K562 (cell line): Measurements from ENCODE around the gene ANKFN1. TPM values are rescaled to one million over a fixed set of nuclear protein-coding genes. Genes with fewer than 3 reads are reported as not detected.

ENCODE experiments used
- ATAC-seq: fragments of 200-7000 bp; cut with Tn5 transposase; 3 replicates; pipeline ENCODE4 v1.9.1; 2020; ENCODE audit warnings: moderate library complexity
- BruUV-seq: library from RNA; stranded (reverse); fragments of 400-500 nt; replicated peaks from 2 replicates; lab custom pipeline; 2021; lab: Mats Ljungman, UMichigan
- CTCF ChIA-PET: fragments of 300-600 bp; formaldehyde crosslinking; extraction: SDS; loops from one replicate; lab custom pipeline; 2021; ENCODE audit warnings: low intra/inter-chr PET ratio; lab: Yijun Ruan, JAX
- POLR2A ChIA-PET: fragments of 300-600, 350-650 bp; sonication (Branson Sonifier 250); formaldehyde crosslinking; extraction: SDS; loops from one replicate; lab custom pipeline; 2021; ENCODE audit warnings: antibody characterized with exemption, inconsistent platforms; lab: Yijun Ruan, JAX
- DNase-seq, 4 experiments: peaks; one replicate each; pipeline versions ENCODE4 v3.0.0 to v3.0.0-alpha.2; 2011 to 2018; ENCODE audit warnings: low spot score in 3 of 4, mixed read lengths in 3 of 4; ENCODE audit errors: extremely low read depth in 1 of 4
- FAIRE-seq: peaks from 2 replicates; lab custom pipeline; 2011; peaks lifted over from hg19 to GRCh38; lab: Jason Lieb, UNC
- H2AFZ ChIP-seq: 2 replicates; pipeline ENCODE4 v1.6.0; 2011; ENCODE audit warnings: low read depth, low read length, control low read depth, inconsistent platforms
- H3K27ac ChIP-seq: fragments of 200-600 bp; 3 replicates; pipeline ENCODE4 v1.8.0; 2011; ENCODE audit warnings: low read depth, mild to moderate bottlenecking, control low read depth, inconsistent platforms, low read length, moderate library complexity, mixed read lengths; ENCODE audit errors: extremely low read depth
- H3K27me3 ChIP-seq, 2 experiments: fragments of 300-600 bp in 1 of 2; 2 replicates in 1 of 2; 3 replicates in 1 of 2; pipeline versions ENCODE4 v1.6.0 to v1.8.0; 2011; ENCODE audit warnings: inconsistent platforms in 2 of 2, low read length in 2 of 2, mild to moderate bottlenecking in 1 of 2, mixed read lengths in 1 of 2, moderate library complexity in 1 of 2; ENCODE audit not compliant: control insufficient read depth in 2 of 2, insufficient read depth in 2 of 2
- H3K36me3 ChIP-seq: fragments of 300-600 bp; 3 replicates; pipeline ENCODE4 v1.8.0; 2011; ENCODE audit warnings: mild to moderate bottlenecking, low read length, inconsistent platforms; ENCODE audit not compliant: control insufficient read depth, insufficient read depth
- H3K4me1 ChIP-seq, 2 experiments: fragments of 200-600 bp in 1 of 2; replicated peaks in 1 of 2; 2 replicates in 1 of 2; 3 replicates in 1 of 2; pipeline versions ENCODE4 v1.5.1 to v1.8.0; 2011; ENCODE audit warnings: inconsistent platforms in 2 of 2, low read length in 2 of 2, mild to moderate bottlenecking in 1 of 2, mixed read lengths in 1 of 2, moderate library complexity in 1 of 2; ENCODE audit not compliant: control insufficient read depth in 2 of 2, insufficient read depth in 2 of 2
- H3K4me2 ChIP-seq: 2 replicates; pipeline ENCODE4 v1.6.1; 2011; ENCODE audit warnings: low read length, control low read depth, inconsistent platforms, mixed read lengths; ENCODE audit not compliant: insufficient read depth
- H3K4me3 ChIP-seq: fragments of 200-600 bp; sonication (generic), shearing (Covaris generic); 2 replicates; pipeline ENCODE4 v1.5.1; 2016; ENCODE audit warnings: control low read depth, inconsistent platforms
- H3K79me2 ChIP-seq: fragments of 200-600 bp; 3 replicates; pipeline ENCODE4 v1.8.0; 2011; ENCODE audit warnings: low read length, inconsistent platforms; ENCODE audit not compliant: control insufficient read depth, insufficient read depth
- H3K9ac ChIP-seq, 2 experiments: 2 replicates each; pipeline versions ENCODE4 v1.6.0 to v1.6.1; 2011; ENCODE audit warnings: low read depth in 2 of 2, low read length in 2 of 2, control low read depth in 1 of 2, inconsistent platforms in 1 of 2, mild to moderate bottlenecking in 1 of 2, mixed read lengths in 1 of 2; ENCODE audit not compliant: insufficient read depth in 1 of 2
- H3K9me1 ChIP-seq: one replicate; pipeline ENCODE4 v1.6.0; 2011; ENCODE audit warnings: inconsistent platforms, mild to moderate bottlenecking, low read length, moderate library complexity; ENCODE audit not compliant: control insufficient read depth, insufficient read depth
- H3K9me3 ChIP-seq: replicated peaks from 2 replicates; pipeline ENCODE4 v1.5.1; 2011; ENCODE audit warnings: low read depth, low read length, inconsistent platforms; ENCODE audit not compliant: control insufficient read depth, insufficient read depth
- H4K20me1 ChIP-seq: replicated peaks from 2 replicates; pipeline ENCODE4 v1.6.1; 2011; ENCODE audit warnings: low read length, inconsistent platforms, mixed read lengths; ENCODE audit not compliant: control insufficient read depth, insufficient read depth
- AFF1 ChIP-seq, 2 experiments: fragments of 450-650 bp; IDR thresholded peaks; 2 replicates each; pipeline ENCODE4 v1.6.1; 2018; ENCODE audit warnings: mild to moderate bottlenecking in 2 of 2, low read depth in 1 of 2; ENCODE audit not compliant: partially characterized antibody in 2 of 2
- ARID2 ChIP-seq: fragments of 450-650 bp; IDR thresholded peaks from 2 replicates; pipeline ENCODE4 v1.6.1; 2017; ENCODE audit warnings: antibody characterized with exemption, mild to moderate bottlenecking
- FOXK2 ChIP-seq, 2 experiments: fragments of 450-650 bp; IDR thresholded peaks in 1 of 2; conservative IDR thresholded peaks in 1 of 2; 2 replicates each; pipeline ENCODE4 v1.6.1; 2016; ENCODE audit warnings: low read depth in 2 of 2, mild to moderate bottlenecking in 1 of 2
- HNRNPH1 ChIP-seq: fragments of 200-400 bp; formaldehyde crosslinking; optimal IDR thresholded peaks from 2 replicates; pipeline ENCODE3; 2017; ENCODE audit warnings: low read depth, mild to moderate bottlenecking, low read length, moderate library complexity
- KDM4B ChIP-seq, 2 experiments: fragments of 450-650 bp in 1 of 2; sonication (generic) in 1 of 2; IDR thresholded peaks; 2 replicates each; pipeline ENCODE4 v1.6.1; 2016 to 2017; ENCODE audit warnings: borderline replicate concordance in 2 of 2, antibody characterized with exemption in 1 of 2, low read depth in 1 of 2, mild to moderate bottlenecking in 1 of 2
- PATZ1 ChIP-seq: fragments of 250-450 bp; sonication (Bioruptor Pico); IDR thresholded peaks from 2 replicates; pipeline ENCODE4 v1.5.0; 2020; ENCODE audit warnings: mild to moderate bottlenecking, borderline replicate concordance
- RBM22 ChIP-seq: fragments of 200-400 bp; formaldehyde crosslinking; IDR thresholded peaks from 2 replicates; pipeline ENCODE4 v1.6.1; 2018; ENCODE audit warnings: low read length, low read depth; ENCODE audit not compliant: poor library complexity, severe bottlenecking
- RCOR1 ChIP-seq, 2 experiments: IDR thresholded peaks; 2 replicates each; pipeline ENCODE4 v1.6.1; 2012; ENCODE audit warnings: low read depth in 2 of 2, low read length in 2 of 2, borderline replicate concordance in 1 of 2, improper control_type of control experiment in 1 of 2
- SIRT6 ChIP-seq: IDR thresholded peaks from one replicate; pipeline ENCODE4 v1.6.1; 2012; ENCODE audit warnings: low read depth, mild to moderate bottlenecking, control low read depth, inconsistent platforms, low read length, moderate library complexity
- SRSF9 ChIP-seq: fragments of 200-400 bp; formaldehyde crosslinking; IDR thresholded peaks from 2 replicates; pipeline ENCODE4 v1.6.1; 2017; ENCODE audit warnings: low read depth, low read length, borderline replicate concordance
- TCFL5 ChIP-seq: fragments of 250-450 bp; sonication (Bioruptor Pico); conservative IDR thresholded peaks from 2 replicates; pipeline ENCODE4 v1.6.1; 2021; ENCODE audit warnings: mild to moderate bottlenecking, moderate library complexity, matching md5 sums
- USF2 ChIP-seq: sonication (generic); formaldehyde crosslinking; IDR thresholded peaks from 2 replicates; pipeline ENCODE4 v1.5.0; 2020; ENCODE audit warnings: missing genetic modification reagents
- ZC3H4 ChIP-seq: sonication (generic); formaldehyde crosslinking; IDR thresholded peaks from 2 replicates; pipeline ENCODE4 v1.9.0; 2021; ENCODE audit warnings: missing genetic modification reagents, borderline replicate concordance
- ZSCAN29 ChIP-seq: fragments of 450-650 bp; IDR thresholded peaks from 2 replicates; pipeline ENCODE4 v1.6.1; 2017
- WGBS: fragments of 100-300 bp; shearing (Covaris generic); methylation state at CpG from one replicate; pipeline ENCODE4 v1.1.6; 2016; ENCODE audit warnings: low coverage, mixed read lengths; ENCODE audit not compliant: insufficient coverage; ENCODE audit errors: missing lambda C conversion rate; 5-methylcytosine and 5-hydroxymethylcytosine counted together
- in situ Hi-C: fragments of 300-500 bp; cut with MboI; formaldehyde crosslinking; loops from 4 replicates; pipeline ENCODE4 v1.15.0; 2018; ENCODE audit warnings: inconsistent platforms, mixed read lengths
- intact Hi-C: fragments of 100-400 bp; cut with micrococcal nuclease; formaldehyde crosslinking; loops from 2 replicates; pipeline ENCODE4 v1.14.2; 2022
- polyA plus RNA-seq, 8 experiments: library from polyadenylated mRNA; depleted of rRNA in 4 of 8; stranded (reverse) in 5 of 8; unstranded in 3 of 8; fragments of >200 nt; fragmentation: Nextera tagmentation in 2 of 8; fragmentation: Illumina TruSeq in 1 of 8; extraction: Ambion mirVana in 2 of 8; extraction: Trizol in 1 of 8; gene quantifications; 2 replicates each; pipeline versions ENCODE4 v1.2.1 to v1.2.3, GENCODE V29; 2011 to 2014; ENCODE audit warnings: inconsistent platforms in 1 of 8, missing spikeins in 1 of 8
- total RNA-seq, 7 experiments: library from RNA; depleted of rRNA in 6 of 7; stranded (reverse); fragments of >200 nt in 6 of 7; fragmentation: Illumina TruSeq in 2 of 7; extraction: Trizol in 2 of 7; gene quantifications; 2 replicates each; pipeline versions ENCODE4 v1.2.1 to v1.2.3, GENCODE V29; 2011 to 2021; ENCODE audit warnings: low replicate concordance in 1 of 7

ANKFN1 gene
- total and polyA plus RNA-seq, 9 of the 15 experiments (the other 6 are each of a cell fraction or from before 2014, with no cell fraction given) = 0.04 to 0.39 (median 0.15) TPM; not detected in 1

- no peak overlapping the region for H3K27ac ChIP-seq
- no peak overlapping the region for H3K4me2 ChIP-seq
- H4K20me1 ChIP-seq = no peaks in the 10 kb centered on the region
- H3K4me1 ChIP-seq = no peaks in the 10 kb centered on the region
- no peaks in the 10 kb centered on the region for H3K9me1 ChIP-seq
- no peak overlapping the region for H3K9ac ChIP-seq
- ChIA-PET CTCF (no interaction called here), POLR2A (interaction anchor here (0.6 kb wide), 1 partner anchor 13 kb away, joined by 5 read pairs; no protein-coding TSS in a partner anchor)
- BruUV-seq = no TSS peak
- ATAC-seq (no peak), FAIRE-seq (no peak), DNase-seq (no peak)
- in situ Hi-C loops (no loop called here), intact Hi-C loops (no loop called here)
- H3K4me3 ChIP-seq = no peak overlapping the region
- no peaks in the 10 kb centered on the region for H3K27me3 ChIP-seq
- no peaks in the 10 kb centered on the region for H3K36me3 ChIP-seq
- H2AFZ ChIP-seq = no peak overlapping the region
- H3K79me2 ChIP-seq = no peaks in the 10 kb centered on the region
- H3K9me3 ChIP-seq = no peaks in the 10 kb centered on the region
- 0% methylated on average over 1 of the region's 1 CpG for WGBS
- TF ChIP-seq PATZ1 (no peak), HNRNPH1 (no peak), ARID2 (no peak), RCOR1 (IDR thresholded peaks at IDR 0.05; ENCODE audit: borderline replicate concordance in 1 of 2, low read depth in 2 of 2, low read length in 2 of 2) (no peak), SIRT6 (no peak), SRSF9 (no peak), ZC3H4 (CRISPR knock-in tag) (no peak), USF2 (CRISPR knock-in tag) (no peak), KDM4B (IDR thresholded peaks at IDR 0.05; ENCODE audit: borderline replicate concordance in 2 of 2, low read depth in 1 of 2) (no peak), RBM22 (no peak), TCFL5 (CRISPR knock-in tag) (no peak), AFF1 (IDR thresholded peaks at IDR 0.05; ENCODE audit: low read depth in 1 of 2, partially characterized antibody in 2 of 2) (no peak), ZSCAN29 (no peak), FOXK2 (conservative IDR thresholded peaks at IDR 0.05 in 1 of 2, IDR thresholded peaks at IDR 0.05 in 1 of 2; ENCODE audit: low read depth in 2 of 2) (no peak)
Observed at GRCh38 chr17:56146534-56146933, 6.7 kb upstream of the ANKFN1 start.
